Astrocyte of the cerebellum (primary cell): ENCODE data around the gene TM7SF2.
A peak's percentile ranks its signal among the peaks of the same experiment; 100 is the strongest.

Source experiments
- DNase-seq: peaks from one replicate; pipeline ENCODE4 v3.0.0-alpha.2; 2011; ENCODE audit warnings: low read depth
- H3K4me3 ChIP-seq: 2 replicates; pipeline ENCODE4 v1.5.1; 2011; ENCODE audit warnings: mild to moderate bottlenecking, low read depth, low read length, moderate library complexity
- CTCF ChIP-seq: IDR thresholded peaks from 2 replicates; pipeline ENCODE4 v1.5.1; 2012; ENCODE audit warnings: low read length, low read depth, moderate library complexity, mild to moderate bottlenecking; ENCODE audit errors: missing control alignments
- in situ Hi-C: cut with HindIII; loops from 2 replicates; pipeline ENCODE4 v1.10.0; 2017; ENCODE audit warnings: low sequenced_read_pairs

TM7SF2 gene

GRCh38 chr11:65112546-65113360, 1.1 kb downstream of the TM7SF2 start:
- in situ Hi-C loops, result no loop called here
- TF ChIP-seq CTCF, result peak; percentile 84
- peak overlapping the region; percentile 56 for H3K4me3 ChIP-seq
- no peak for DNase-seq

DNA sequence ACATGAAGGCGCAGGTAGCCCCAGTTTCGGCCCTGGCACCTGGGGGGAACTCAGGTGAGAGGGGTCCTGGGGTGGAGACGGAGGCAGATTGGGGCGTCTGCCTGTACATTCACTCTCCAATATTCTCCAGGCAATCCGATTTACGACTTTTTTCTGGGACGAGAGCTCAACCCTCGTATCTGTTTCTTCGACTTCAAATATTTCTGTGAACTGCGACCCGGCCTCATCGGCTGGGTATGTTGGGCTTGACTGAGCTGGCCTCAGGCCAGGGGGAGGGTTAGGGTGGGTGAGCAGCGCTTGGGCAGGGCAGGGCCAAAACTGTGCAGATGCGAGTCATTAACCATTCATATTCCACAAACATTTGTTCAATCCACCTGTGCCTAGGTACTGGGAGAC, 1.7 kb downstream of the TM7SF2 start:
- TF ChIP-seq CTCF, result no peak
- DNase-seq, result no peak
- in situ Hi-C loops, result no loop called here
- peak overlapping the region; percentile 56 for H3K4me3 ChIP-seq

GRCh38 chr11:65113839-65114238, 2.2 kb downstream of the TM7SF2 start:
- in situ Hi-C loops, result no loop called here
- no peak overlapping the region for H3K4me3 ChIP-seq
- TF ChIP-seq CTCF, result no peak

GRCh38 chr11:65114538-65115171, 3.0 kb downstream of the TM7SF2 start:
- TF ChIP-seq CTCF, result no peak
- no peak overlapping the region for H3K4me3 ChIP-seq
- DNase-seq, result no peak
- in situ Hi-C loops, result no loop called here

More at GRCh38 chr11:65113839-65114238, 2.2 kb downstream of the TM7SF2 start:
- no peak for DNase-seq

DNA sequence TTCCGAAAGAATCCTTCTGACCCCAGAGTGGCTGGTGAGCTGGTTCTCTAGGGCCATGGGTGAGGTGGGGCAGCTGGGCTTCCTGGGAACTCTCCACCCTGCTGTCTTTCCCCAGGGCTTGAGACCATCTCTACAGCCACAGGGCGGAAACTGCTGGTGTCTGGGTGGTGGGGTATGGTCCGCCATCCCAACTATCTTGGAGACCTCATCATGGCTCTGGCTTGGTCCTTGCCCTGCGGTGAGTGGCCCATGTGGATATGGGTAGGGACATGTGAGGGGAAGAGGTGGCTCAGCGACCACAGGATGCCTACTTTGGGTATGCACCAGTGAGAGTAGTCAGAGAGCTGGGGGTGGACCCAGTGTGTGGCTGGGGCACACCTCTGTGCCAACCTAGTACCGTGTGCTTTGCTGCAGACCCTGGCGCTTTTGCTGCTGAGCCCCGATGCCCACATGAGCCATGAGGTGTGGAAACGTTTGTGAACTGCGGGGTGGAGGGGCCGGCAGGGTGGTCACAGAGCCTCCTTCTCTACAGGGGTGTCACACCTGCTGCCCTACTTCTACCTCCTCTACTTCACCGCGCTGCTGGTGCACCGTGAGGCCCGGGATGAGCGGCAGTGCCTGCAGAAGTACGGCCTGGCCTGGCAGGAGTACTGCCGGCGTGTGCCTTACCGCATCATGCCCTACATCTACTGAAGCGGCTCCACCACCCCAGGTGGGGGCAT, 3.9 kb downstream of the TM7SF2 start:
- TF ChIP-seq CTCF, result no peak
- no peak for DNase-seq
- in situ Hi-C loops, result no loop called here
- H3K4me3 ChIP-seq, result no peak overlapping the region

GRCh38 chr11:65116370-65117205, 4.9 kb downstream of the TM7SF2 start:
- in situ Hi-C loops, result no loop called here
- peak overlapping the region; percentile 85 for H3K4me3 ChIP-seq
- DNase-seq, result no peak
- no peak for TF ChIP-seq CTCF
